ENCODE data around the gene MERTK. TPM values are rescaled to one million over a fixed set of nuclear protein-coding genes. Genes with fewer than 3 reads are reported as not detected.
"Not testable (repeated sequence)": the region's sequence is repeated elsewhere in the genome, so short reads cannot be mapped to it uniquely, and the experiment has no call there.

MERTK gene
- total RNA-seq, 2 experiments from 2014 or later: 0.08 to 0.19 TPM

GRCh38 chr2:111958901-111959300 is 60.5 kb downstream of the MERTK start:
- ATAC-seq (ENCODE audit: poor library complexity) (no peak), DNase-seq (no peak)
- ChIA-PET CTCF (no interaction called here), POLR2A (no interaction called here)
- intact Hi-C loops (cut with DNase I, micrococcal nuclease): no loop called here
- Histone ChIP-seq H3K4me1 (ENCODE audit: insufficient read depth, low read length) (no peaks in the 10 kb centered on the region), H3K9me3 (ENCODE audit: control insufficient read depth in 1 of 2, insufficient read depth in 1 of 2, low read length in 2 of 2) (no peaks in the 10 kb centered on the region), H3K27ac (ENCODE audit: low read depth in 1 of 2, low read length in 2 of 2) (no peak overlapping the region), H3K4me3 (ENCODE audit: low read length) (no peak overlapping the region), H3K27me3 (ENCODE audit: control insufficient read depth in 1 of 2, insufficient read depth in 2 of 2, low read length in 2 of 2) (no peaks in the 10 kb centered on the region), H3K36me3 (ENCODE audit: insufficient read depth, low read length) (no peaks in the 10 kb centered on the region)
- no peak overlapping the region for H3K27ac Mint-ChIP-seq
- H3K4me3 Mint-ChIP-seq: no peak overlapping the region
- no peaks in the 10 kb centered on the region for H3K9me3 Mint-ChIP-seq
- H3K27me3 Mint-ChIP-seq: peaks cover 2% of the 10 kb centered on the region
- no peaks in the 10 kb centered on the region for H3K4me1 Mint-ChIP-seq (ENCODE audit: low read depth)
- H3K36me3 Mint-ChIP-seq (ENCODE audit: low read depth): no peaks in the 10 kb centered on the region
- TF ChIP-seq CTCF (IDR thresholded peaks at IDR 0.05): no peak

- H3K4me3 ChIP-seq (ENCODE audit: low read length): no peak overlapping the region
- no peak overlapping the region for H3K27ac Mint-ChIP-seq
- intact Hi-C loops (cut with DNase I, micrococcal nuclease): no loop called here
- no peaks in the 10 kb centered on the region for H3K4me1 ChIP-seq (ENCODE audit: insufficient read depth, low read length)
- ATAC-seq (ENCODE audit: poor library complexity) (no peak), DNase-seq (no peak)
- no peaks in the 10 kb centered on the region for H3K27me3 Mint-ChIP-seq
- H3K4me1 Mint-ChIP-seq (ENCODE audit: low read depth): no peaks in the 10 kb centered on the region
- ChIA-PET CTCF (no interaction called here), POLR2A (no interaction called here)
- no peaks in the 10 kb centered on the region for H3K9me3 Mint-ChIP-seq
- TF ChIP-seq CTCF (IDR thresholded peaks at IDR 0.05): no peak
- no peaks in the 10 kb centered on the region for H3K9me3 ChIP-seq (ENCODE audit: control insufficient read depth in 1 of 2, insufficient read depth in 1 of 2, low read length in 2 of 2)
- no peaks in the 10 kb centered on the region for H3K27me3 ChIP-seq (ENCODE audit: control insufficient read depth in 1 of 2, insufficient read depth in 2 of 2, low read length in 2 of 2)
- no peak overlapping the region for H3K4me3 Mint-ChIP-seq
- H3K27ac ChIP-seq (ENCODE audit: low read depth in 1 of 2, low read length in 2 of 2): no peak overlapping the region
- no peaks in the 10 kb centered on the region for H3K36me3 Mint-ChIP-seq (ENCODE audit: low read depth)
- no peaks in the 10 kb centered on the region for H3K36me3 ChIP-seq (ENCODE audit: insufficient read depth, low read length)
Measured at GRCh38 chr2:111961663-111962062, 63.3 kb downstream of the MERTK start.

- intact Hi-C loops (cut with DNase I, micrococcal nuclease); H3K4me1 Mint-ChIP-seq (ENCODE audit: low read depth); H3K4me3 Mint-ChIP-seq; POLR2A ChIA-PET; H3K4me3 ChIP-seq (ENCODE audit: low read length); H3K27me3 Mint-ChIP-seq; ATAC-seq (ENCODE audit: poor library complexity); H3K4me1 ChIP-seq (ENCODE audit: insufficient read depth, low read length); H3K36me3 ChIP-seq (ENCODE audit: insufficient read depth, low read length); CTCF ChIA-PET; H3K27ac ChIP-seq (ENCODE audit: low read depth in 1 of 2, low read length in 2 of 2); H3K9me3 Mint-ChIP-seq; H3K9me3 ChIP-seq (ENCODE audit: control insufficient read depth in 1 of 2, insufficient read depth in 1 of 2, low read length in 2 of 2); H3K27me3 ChIP-seq (ENCODE audit: control insufficient read depth in 1 of 2, insufficient read depth in 2 of 2, low read length in 2 of 2); DNase-seq; H3K27ac Mint-ChIP-seq; H3K36me3 Mint-ChIP-seq (ENCODE audit: low read depth): not testable (repeated sequence)
Measured at GRCh38 chr2:111963086-111963485, 64.7 kb downstream of the MERTK start.

- H3K27me3 ChIP-seq (ENCODE audit: control insufficient read depth in 1 of 2, insufficient read depth in 2 of 2, low read length in 2 of 2); H3K9me3 ChIP-seq (ENCODE audit: control insufficient read depth in 1 of 2, insufficient read depth in 1 of 2, low read length in 2 of 2); H3K27ac Mint-ChIP-seq; POLR2A ChIA-PET; H3K4me1 Mint-ChIP-seq (ENCODE audit: low read depth); H3K4me3 ChIP-seq (ENCODE audit: low read length); H3K36me3 ChIP-seq (ENCODE audit: insufficient read depth, low read length); H3K27ac ChIP-seq (ENCODE audit: low read depth in 1 of 2, low read length in 2 of 2); ATAC-seq (ENCODE audit: poor library complexity); DNase-seq; intact Hi-C loops (cut with DNase I, micrococcal nuclease); H3K4me1 ChIP-seq (ENCODE audit: insufficient read depth, low read length); H3K36me3 Mint-ChIP-seq (ENCODE audit: low read depth); H3K4me3 Mint-ChIP-seq; CTCF ChIA-PET; H3K27me3 Mint-ChIP-seq; H3K9me3 Mint-ChIP-seq: not testable (repeated sequence)
Measured at GRCh38 chr2:111963508-111963907, 65.1 kb downstream of the MERTK start.

All from CD4-positive, alpha-beta T cell (primary cell).